Measurements from ENCODE around the gene RAB11FIP5.

Gene RAB11FIP5

GRCh38 chr2:73110168-73111072, 2.3 kb downstream of the RAB11FIP5 start:
- TF ChIP-seq CTCF (IDR thresholded peaks at IDR 0.05; ENCODE audit: insufficient read depth, low read depth, low read length, missing control alignments): no peak
- DNase-seq (ENCODE audit: low read depth): no peak
- no peak overlapping the region for H3K4me3 ChIP-seq (ENCODE audit: low read length)

DNA sequence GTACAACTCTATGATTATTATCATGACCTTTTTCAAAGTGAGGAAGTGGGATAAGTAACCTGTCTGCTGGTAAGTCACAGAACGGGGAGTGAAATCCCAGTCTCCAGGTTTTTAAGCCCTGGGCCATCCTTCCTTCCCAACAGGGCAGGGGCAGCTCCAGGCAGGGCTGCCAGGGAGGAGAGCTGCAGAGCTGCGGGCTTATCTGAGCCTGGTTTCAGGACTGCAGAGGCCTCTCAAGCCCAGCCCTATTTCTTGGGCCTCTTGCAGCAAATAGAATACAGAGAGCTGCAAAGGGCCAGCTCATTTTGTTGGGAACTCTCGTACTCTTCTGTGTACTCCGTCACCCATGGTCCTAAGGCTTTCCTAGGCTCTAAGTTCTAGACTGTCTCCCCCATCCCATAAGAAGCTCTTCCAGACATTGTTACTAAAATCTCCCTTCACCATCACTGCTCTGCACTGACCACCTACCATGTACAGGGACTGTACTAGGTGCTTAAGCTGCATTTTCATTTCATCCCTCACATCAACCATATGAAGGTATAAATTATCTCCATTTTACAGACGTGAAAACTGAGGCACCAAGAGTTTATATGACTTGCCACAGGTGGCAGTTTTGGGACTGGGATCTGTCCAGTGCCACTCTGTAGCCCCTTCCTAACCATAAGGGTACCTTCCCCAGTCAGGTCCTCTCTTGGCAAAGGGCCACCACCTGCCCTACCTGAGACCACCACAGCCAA, 3.1 kb downstream of the RAB11FIP5 start:
- H3K4me3 ChIP-seq (ENCODE audit: low read length): no peak overlapping the region
- TF ChIP-seq CTCF (IDR thresholded peaks at IDR 0.05; ENCODE audit: insufficient read depth, low read depth, low read length, missing control alignments): no peak

DNA sequence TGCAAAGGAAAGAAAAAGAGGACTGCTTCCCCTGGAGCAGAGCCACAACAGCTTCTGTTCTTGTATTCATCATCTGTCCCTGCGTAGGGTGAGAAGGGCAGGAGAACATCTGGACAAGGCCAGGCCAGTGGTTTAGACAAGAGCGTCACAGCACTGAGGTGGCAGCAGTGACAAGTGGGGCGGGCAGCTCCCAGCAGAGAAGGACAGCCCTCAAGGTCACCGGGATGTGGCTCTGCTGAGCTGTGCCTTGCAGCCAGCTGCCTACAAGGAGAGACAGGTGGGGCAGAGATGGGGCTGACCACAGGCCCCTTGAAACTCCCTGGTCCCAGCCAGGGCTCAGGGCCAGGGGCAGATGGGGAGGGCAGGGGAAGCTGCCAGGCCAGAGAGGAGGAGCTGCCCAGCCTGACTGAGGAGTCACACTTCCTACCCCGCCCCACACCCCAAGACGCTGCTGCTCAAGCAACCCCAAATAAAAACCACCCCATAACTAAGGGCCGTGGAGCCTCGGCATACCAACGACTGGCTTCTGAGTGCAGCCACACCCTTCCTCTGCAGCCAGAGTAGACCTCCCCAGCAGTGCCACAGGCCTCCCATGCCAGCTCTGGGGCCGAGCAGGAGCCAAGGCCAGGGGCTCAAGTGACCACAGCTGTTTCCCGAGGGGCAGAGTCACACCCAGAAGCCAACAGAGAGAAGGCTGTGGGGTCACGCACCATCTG, 5.4 kb downstream of the RAB11FIP5 start:
- no peak for TF ChIP-seq CTCF (IDR thresholded peaks at IDR 0.05; ENCODE audit: insufficient read depth, low read depth, low read length, missing control alignments)
- no peak for DNase-seq (ENCODE audit: low read depth)
- no peak overlapping the region for H3K4me3 ChIP-seq (ENCODE audit: low read length)

More for the DNA sequence above, 3.1 kb downstream of the RAB11FIP5 start:
- DNase-seq (ENCODE audit: low read depth): no peak

DNA sequence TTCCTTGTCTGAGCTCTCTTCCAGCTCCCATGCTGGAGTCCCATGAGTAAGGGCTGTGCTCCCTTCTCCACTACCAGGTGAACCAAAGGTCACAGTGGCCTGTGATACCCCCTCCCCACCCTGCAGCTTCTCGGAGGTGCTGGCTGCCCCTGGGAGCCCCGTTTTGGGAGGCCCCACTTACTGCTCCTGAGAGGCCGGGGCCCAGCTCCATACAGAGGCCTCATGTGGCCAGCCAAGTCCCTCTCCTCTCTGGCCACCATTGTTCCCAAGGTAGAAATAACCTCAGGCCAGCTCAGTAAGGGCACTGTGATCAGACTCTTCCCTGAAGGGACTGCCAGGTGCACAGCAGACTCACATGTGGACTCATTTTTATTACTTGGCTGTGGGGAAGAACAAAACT, 6.0 kb downstream of the RAB11FIP5 start:
- no peak for TF ChIP-seq CTCF (IDR thresholded peaks at IDR 0.05; ENCODE audit: insufficient read depth, low read depth, low read length, missing control alignments)
- DNase-seq (ENCODE audit: low read depth): no peak
- no peak overlapping the region for H3K4me3 ChIP-seq (ENCODE audit: low read length)

DNA sequence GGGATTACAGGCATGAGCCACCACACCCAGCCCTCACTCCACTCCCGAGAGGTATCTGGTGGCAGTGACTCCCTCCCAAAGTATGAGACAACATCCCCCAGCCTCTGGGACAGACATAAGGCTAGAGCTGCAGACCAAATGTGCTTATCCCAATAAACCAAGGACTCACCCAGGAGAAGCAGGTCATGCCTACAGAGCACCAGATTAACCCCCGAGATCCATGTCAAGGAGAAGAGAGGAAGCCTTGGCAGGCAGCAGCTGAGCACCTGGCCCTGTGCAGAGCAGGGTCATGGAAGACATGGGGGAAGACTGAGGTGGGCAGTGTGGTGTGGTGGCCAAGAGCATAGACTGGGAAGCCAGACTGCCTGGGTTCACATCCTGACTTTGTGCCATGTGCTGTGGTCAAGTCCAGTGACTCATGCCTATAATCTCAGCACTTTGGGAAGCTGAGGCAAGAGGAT, 7.2 kb downstream of the RAB11FIP5 start:
- H3K4me3 ChIP-seq (ENCODE audit: low read length): no peak overlapping the region
- TF ChIP-seq CTCF (IDR thresholded peaks at IDR 0.05; ENCODE audit: insufficient read depth, low read depth, low read length, missing control alignments): no peak
- no peak for DNase-seq (ENCODE audit: low read depth)

DNA sequence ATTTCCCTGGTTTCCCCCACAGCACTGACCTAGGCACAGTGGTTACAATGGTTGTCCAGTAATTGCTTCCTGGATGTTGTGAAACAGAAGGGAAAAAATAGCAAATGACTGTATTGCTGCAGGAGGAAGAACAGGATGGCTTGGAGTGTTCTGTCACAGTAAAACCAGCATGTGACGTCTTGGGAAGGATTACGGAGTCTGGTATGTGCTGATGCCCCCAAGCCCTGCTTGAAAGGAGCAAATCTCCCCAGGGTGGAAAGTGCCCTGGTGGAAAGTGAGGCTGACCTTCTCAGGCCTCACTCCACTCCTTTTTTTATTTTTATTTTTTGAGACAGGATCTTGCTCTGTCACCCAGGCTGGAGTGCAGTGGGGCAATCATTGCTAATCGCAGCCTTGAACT, 7.8 kb downstream of the RAB11FIP5 start:
- no peak for DNase-seq (ENCODE audit: low read depth)
- TF ChIP-seq CTCF (IDR thresholded peaks at IDR 0.05; ENCODE audit: insufficient read depth, low read depth, low read length, missing control alignments): no peak
- no peak overlapping the region for H3K4me3 ChIP-seq (ENCODE audit: low read length)
